SU-DHL-6 (cell line): ENCODE measurements around the gene NACC2.

Experiments used
- EZH2phosphoT487 ChIP-seq: fragments of 200-600 bp; sonication (generic), shearing (Covaris generic); conservative IDR thresholded peaks from 2 replicates; pipeline ENCODE4 v1.6.1; 2018; ENCODE audit warnings: mild to moderate bottlenecking, antibody characterized with exemption, low read length, moderate library complexity, mixed read lengths
- TF ChIP-seq, protein P1 (sequence below): fragments of 200-600 bp; sonication (generic); IDR thresholded peaks from one replicate; pipeline ENCODE4 v1.5.1; 2017; ENCODE audit warnings: antibody characterized with exemption, mild to moderate bottlenecking, low read length, moderate library complexity; ENCODE audit not compliant: insufficient read depth, poor library complexity, severe bottlenecking

DNA sequence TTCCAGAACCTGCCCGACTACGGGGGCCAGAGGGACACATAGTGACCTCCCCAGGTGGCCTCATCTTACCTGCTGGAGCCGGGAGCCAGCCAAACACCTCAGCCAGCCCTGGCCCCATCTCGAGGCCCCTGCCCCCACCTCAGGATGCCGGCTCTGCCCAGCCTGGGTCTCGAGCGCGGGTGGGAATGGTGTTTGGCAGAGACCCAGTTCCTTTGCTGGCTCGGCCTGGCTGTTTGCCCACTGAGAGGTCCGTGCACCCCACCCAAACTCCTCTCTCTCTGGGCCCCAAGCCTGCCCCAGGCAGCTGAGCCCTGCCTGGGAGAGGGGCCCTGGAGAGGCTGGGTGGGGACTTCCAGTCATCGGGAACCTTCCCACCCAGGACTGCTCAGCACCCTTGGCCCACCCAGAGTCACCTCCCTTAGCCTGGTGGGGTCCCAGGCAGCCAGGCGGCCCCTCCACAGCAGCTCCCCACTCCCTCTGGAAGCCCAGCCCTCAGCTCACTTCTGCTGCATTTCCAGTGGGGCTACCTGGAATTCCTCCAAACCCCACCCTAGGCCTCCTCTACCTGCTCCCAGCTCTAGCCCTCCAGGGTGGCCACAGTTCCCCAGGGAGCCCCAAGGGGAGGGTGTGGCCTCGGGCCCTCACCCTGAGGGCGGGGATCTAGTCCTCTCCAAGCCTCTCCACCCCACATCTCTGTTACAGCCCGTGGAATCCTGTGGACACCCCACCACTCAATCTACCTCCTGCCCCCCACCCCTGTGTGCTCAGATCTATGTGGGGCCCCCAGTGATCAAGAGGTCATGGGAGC lies 91.5 kb downstream of the NACC2 start:
- TF ChIP-seq, protein P1, sequence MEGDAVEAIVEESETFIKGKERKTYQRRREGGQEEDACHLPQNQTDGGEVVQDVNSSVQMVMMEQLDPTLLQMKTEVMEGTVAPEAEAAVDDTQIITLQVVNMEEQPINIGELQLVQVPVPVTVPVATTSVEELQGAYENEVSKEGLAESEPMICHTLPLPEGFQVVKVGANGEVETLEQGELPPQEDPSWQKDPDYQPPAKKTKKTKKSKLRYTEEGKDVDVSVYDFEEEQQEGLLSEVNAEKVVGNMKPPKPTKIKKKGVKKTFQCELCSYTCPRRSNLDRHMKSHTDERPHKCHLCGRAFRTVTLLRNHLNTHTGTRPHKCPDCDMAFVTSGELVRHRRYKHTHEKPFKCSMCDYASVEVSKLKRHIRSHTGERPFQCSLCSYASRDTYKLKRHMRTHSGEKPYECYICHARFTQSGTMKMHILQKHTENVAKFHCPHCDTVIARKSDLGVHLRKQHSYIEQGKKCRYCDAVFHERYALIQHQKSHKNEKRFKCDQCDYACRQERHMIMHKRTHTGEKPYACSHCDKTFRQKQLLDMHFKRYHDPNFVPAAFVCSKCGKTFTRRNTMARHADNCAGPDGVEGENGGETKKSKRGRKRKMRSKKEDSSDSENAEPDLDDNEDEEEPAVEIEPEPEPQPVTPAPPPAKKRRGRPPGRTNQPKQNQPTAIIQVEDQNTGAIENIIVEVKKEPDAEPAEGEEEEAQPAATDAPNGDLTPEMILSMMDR: no peak
- no peak for TF ChIP-seq EZH2phosphoT487
